HT-29 (cell line): ENCODE data around the gene SNPH. TPM values are rescaled to one million over a fixed set of nuclear protein-coding genes. Genes with fewer than 3 reads are reported as not detected.

ENCODE experiments used
- DNase-seq: peaks from one replicate; pipeline ENCODE4 v3.0.0-alpha.2; 2015; ENCODE audit warnings: low spot score
- total RNA-seq: library from RNA; depleted of rRNA; stranded (reverse); fragments of >200 nt; shearing (Covaris generic); gene quantifications from 2 replicates; pipeline ENCODE4 v1.2.3, GENCODE V29; 2014

SNPH gene
- total RNA-seq, 1 experiment from 2014 or later: 0.36 TPM

DNA sequence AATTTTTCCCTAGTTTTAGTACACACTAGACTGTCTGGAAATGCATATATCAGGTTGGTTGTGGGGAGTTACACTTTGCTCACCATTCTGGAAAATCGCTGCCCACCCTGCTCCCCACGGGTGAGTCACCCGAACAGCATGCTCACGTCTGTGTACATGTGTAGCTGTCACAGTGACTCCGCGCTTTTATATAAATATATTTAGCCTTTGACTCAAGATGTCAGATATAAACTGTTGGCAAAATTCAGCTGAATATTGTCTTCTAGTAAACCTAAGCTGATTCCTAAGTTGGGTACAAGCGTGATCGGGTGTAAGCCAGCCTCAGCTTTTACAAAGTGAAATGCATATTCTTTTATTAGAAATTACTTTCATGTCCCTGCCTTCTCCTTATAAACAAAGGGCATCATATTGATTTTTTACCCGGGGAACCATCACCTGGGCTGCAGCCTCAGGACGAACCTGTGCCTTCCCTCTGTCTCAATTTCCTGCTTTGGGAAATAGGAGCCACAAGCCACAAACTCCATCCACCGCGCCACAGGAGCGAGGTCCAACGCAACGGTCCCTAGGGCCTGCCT is 58.6 kb downstream of the SNPH start:
- DNase-seq: peak; percentile 53

- DNase-seq: peak; percentile 97
Measured at GRCh38 chr20:1325173-1326030, 59.3 kb downstream of the SNPH start.

GRCh38 chr20:1326031-1326930 is 60.2 kb downstream of the SNPH start:
- DNase-seq: no peak

DNA sequence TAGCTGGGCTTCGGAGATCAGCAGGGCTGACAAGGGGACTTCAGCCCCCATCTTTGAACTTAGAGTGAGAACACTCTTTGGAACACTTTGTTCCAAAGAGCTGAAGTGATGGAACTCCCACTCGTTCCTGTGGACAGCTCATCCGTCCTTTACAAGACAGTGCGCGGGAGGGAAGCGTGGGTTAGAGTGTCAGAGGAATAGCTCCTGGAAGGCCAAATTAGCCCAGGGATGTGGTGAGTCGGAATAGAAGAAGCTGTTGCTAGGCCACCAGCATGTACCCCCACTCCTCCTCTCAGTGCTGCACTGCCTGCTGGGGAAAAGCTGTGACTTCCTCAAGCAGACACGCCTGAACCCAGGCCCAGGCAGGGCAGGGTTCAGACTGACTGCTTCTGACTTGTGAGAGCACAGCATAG is 61.2 kb downstream of the SNPH start:
- no peak for DNase-seq

DNA sequence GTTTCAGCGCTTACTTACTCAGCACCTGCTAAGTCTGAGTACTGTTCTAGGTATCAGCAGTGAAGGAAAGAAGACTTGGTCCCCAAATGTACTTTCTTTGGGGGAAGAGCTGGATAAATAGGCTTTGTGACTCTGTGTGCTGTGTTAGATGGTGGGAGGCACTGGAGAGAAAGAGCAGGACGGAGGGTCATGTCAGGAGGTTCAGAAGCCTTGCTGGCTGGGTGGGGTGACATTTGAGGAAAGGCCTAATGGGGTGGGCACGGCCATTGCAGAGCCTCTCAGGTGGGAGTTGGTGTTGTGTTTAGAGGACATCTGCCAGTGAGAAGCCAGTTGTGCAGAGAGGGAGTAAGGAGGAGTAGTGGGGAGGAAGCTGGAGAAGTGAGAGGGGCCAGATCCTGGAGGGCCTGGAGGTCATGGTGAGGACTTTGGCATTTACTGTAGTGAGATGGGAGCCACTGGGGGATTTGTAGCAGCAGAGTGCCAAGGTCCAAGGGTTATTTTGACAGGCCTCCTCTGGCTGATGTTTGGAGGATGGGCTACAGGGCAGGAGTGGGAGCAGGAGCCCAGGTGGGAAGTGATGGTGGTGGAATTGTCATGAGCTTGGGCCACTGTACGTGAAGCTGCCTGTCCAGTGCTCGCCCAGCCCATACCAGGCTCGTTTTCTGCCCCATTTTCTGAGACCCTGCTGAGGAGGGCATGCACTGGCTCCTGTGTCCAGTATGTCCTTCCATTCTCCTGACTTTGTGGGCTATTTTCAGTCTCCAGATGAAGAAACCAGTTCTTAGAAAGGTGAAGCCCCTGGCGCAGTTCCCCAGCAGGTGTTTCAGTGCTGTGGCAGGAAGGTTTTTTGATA is 62.0 kb downstream of the SNPH start:
- peak; percentile 31 for DNase-seq

DNA sequence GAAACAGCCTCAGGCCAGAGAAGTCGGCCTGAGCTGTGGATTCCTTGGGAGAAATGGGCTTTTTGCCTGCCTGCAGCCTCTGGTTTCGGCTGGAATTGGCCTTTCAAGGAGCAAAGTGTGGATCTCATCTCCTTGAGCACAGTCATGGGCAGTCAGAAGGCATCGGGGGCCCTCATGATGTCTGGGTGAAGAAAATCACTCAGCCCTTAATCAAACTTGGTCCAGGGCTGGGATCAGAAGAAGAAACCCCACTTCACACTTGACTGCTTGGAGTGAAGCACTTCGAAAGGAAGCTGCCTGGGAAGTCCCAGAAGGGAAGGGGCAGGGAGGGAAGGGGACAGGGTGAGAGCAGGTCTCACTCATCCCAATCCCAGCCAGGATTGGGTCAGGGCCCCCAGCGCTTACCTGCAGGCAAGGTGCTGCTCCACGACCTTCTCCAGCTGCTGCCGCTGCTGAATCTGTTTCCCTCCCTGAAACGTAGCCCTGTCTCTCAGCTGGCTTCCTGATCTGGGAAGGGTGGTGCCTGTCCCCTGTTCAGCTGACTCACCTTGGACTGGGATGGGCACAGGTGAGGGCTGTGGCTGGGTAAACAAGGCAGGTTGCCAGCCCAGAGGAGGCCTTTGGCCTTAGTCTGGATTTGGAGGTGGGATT is 62.7 kb downstream of the SNPH start, which contains the start of gene SDCBP2:
SDCBP2 (minus strand) TSS at position 460 of the 651 bp plus-strand sequence. CDS start 8,723 bp downstream, outside the sequence.
- peak; percentile 90 for DNase-seq

DNA sequence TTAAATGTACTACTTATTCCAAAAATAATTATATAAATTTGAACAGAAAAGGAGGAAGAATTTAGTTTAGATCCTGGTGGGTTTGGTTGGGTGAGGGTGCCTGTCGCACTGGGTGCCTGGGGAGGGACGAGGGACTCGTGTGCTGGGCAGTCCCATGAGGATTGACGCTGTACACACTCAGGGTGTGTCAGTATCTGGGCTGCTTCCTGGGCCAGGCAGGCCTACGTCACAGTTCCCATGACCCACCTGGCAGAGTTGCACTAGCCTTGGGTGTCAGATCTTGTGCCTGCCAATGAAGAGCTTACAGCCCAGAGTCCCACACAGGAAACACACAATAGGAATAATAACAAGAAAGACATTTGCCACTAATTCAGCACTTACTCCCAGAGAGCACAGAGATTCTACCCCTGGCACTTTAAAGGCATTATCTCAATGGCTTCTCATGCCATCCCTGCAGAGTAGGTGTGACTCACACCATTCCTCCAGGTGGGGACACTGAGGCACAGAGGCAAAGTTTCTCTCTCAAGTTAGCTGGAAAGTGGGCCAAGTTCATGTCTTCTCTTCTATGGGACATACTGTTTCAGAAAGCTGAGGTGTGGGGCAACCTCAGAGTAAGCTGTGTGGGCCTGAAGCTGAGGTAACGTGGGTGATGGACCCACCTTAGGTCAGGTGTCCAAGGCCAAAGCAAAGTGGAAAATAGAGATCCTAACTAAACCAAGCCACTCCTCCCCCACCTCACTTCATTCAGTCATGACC is 64.2 kb downstream of the SNPH start:
- peak; percentile 64 for DNase-seq

DNA sequence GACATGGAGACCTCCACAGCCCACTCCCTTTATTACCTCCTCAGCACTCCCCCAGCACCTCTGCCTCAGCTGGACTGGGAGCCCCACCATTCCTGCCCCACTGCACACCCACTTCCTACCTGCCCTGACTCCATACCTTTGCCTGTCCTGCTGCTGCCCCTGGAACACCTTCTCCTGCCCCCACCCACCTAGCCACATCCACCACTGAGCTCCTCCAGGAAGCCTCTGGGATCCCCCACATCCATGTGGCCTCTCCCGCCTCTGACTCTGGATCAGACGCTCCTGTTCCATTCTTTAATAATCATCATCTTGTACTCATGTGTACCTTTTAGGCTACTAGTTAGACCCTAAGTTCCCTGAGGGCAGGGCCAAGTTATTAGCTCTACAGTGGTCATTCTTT is 65.0 kb downstream of the SNPH start:
- no peak for DNase-seq

- DNase-seq: no peak
Measured at GRCh38 chr20:1331801-1332453, 65.8 kb downstream of the SNPH start.

GRCh38 chr20:1332749-1333300 is 66.7 kb downstream of the SNPH start:
- no peak for DNase-seq

GRCh38 chr20:1333462-1334369 is 67.6 kb downstream of the SNPH start:
- DNase-seq: no peak

- DNase-seq: no peak
Measured at GRCh38 chr20:1334370-1334731, 68.3 kb downstream of the SNPH start.

DNA sequence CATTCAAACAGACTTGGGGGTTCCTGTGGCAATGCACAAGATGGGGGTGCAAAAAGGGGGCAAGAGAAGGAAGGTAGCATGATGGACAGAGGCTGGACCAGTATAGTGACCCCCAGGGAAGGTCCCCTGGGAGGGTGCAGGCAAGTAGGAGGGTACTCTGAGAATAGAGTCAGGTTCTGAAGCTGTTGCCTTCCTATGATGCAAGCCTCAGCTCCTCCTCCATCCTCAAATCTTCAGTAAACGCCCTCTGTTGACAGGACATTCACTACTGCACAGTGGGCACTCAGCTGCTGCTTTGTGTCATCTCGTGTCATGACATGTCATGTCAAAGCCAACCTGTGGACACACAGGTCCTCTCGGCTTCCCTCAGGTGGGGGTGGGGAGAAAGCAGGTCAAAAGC is 68.7 kb downstream of the SNPH start:
- peak; percentile 36 for DNase-seq

DNA sequence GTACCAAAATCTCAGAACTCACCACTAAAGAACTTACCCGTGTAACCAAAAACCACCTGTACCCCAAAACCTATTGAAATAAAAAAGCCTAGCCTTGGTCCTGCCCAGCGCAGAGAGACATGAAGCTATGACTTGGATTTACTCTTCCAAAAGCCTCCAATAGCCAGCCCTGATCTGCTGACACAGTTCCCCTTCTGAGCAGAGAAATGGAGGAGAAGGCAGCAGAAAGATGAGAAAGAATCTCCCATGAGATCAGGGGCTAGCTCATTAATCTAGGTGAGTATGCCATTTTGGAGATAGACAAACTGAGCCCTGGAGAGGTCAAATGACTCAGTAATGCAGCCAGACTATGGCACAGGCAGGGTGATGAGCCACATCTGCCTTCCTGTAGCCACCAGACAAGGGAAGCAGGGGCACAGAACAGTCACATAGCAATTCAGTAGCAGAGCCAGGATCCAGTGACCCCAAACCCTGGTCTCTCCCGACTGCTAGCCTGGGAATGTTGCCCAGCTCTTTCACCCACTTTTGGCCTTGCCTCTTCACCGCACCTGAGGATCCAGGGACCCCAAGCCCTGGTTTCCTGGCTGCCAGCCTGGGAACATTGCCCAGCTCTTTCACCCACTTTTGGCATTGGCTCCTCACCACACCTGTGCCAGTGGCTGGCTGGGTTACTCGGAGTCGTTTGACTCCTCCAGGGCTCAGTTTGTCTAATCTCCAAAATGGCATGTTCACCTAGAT is 70.0 kb downstream of the SNPH start:
- DNase-seq: no peak

GRCh38 chr20:1336699-1337367 is 70.7 kb downstream of the SNPH start:
- DNase-seq: no peak

DNA sequence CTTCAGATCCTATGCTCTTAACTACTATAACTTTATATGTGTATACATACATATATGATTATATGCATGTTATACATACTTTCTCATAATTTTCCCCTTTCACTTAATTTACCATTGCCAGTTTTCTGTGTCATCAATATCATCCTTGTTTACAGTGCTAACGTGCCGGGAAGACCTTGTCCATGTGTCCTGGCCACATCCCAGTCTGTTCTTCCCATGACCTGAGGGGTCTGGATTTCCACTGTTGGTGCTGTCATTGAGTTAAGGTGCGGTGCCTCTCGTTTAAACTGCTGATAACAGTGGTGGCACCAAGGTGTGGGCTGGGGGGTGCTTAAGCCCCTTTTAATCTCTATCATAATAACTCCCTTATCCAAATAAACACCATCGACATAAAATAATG is 71.3 kb downstream of the SNPH start:
- no peak for DNase-seq

- DNase-seq: no peak
Measured at GRCh38 chr20:1338096-1338495, 72.0 kb downstream of the SNPH start.
